Measurements from ENCODE around the gene NAPG.
A peak's percentile ranks its signal among the peaks of the same experiment; 100 is the strongest.
"Not testable (repeated sequence)": the region's sequence is repeated elsewhere in the genome, so short reads cannot be mapped to it uniquely, and the experiment has no call there.

Gene NAPG

DNA sequence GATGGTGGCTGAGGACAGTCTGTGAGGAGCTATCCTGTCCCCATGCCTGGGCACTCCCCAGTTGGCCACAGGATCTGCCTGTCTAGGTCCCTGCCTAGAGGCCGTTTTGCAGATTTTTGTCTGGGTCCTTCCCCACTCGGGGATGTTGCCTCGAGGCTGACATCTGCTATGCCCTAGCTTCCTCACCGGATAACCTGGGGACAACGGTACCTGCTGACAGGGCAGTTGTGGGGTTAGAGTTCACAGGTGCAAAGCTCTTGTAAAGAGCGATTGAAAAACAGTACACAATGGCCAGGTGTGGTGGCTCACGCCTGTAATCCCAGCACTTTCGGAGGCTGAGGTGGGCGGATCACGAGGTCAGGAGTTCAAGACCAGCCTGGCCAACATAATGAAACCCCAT lies 30.4 kb downstream of the NAPG start:
- DNase-seq, result not testable (repeated sequence)

GRCh38 chr18:10557085-10557677 lies 31.4 kb downstream of the NAPG start:
- no peak for DNase-seq

GRCh38 chr18:10558243-10558966 lies 32.6 kb downstream of the NAPG start:
- DNase-seq, result no peak

DNA sequence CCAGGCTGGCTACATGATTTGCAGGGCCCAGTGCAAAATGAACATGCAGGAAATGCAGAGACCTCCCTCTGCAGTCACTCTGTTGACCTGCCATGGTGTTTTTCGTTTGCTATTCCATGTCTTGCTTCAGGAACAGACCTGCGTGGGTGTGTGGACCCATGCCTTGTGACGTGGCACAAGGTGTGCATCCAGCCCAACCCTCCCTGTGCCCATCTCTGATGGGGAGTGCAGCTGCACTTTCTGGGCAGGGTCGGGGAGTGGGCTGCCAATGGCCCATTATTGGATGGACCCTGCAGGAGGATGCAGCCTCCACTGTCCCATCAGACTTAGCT lies 33.1 kb downstream of the NAPG start:
- no peak for DNase-seq

DNA sequence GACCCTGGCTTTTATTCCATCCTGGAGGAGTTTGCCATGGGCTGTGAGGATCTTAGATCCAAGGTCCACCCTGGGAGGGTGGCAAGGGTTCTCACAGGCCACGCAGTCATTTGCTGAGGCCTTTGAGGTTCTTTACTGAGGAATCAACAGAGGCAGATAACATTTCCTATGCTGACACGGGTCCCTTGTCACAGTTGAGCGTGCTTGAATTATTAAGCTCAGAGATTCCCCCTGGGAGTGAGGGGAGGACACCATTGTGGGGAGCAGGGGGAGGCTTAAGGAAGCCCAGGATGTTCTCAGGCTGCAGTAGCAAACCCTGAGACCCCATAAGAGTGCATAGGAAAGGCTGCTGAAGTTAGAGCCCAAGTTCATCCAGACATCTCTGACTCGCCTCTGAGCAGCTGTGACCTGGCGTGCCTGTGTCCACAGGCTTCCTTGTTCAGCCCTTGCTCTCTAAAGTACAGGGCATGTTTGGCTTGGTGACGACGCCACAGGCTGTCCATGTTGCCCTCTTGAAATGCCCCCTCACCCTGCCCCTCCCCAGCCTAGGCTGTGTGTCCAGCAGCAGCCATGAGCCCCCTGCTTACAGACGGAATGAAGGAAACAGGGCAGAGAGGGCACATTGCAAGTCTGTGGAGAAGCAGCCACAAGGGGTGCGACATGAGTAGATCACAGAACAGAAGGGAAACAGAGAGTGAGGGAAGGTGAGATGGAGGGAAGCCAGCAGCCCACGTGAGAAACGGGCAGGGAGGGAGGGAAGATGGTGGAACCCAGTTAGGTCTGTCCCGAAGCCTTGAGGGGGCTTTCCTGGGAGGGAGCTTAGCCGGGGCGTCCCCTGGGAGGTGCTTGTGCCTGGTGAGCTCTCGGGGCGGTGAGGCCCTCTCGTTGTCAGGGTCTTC lies 34.0 kb downstream of the NAPG start:
- DNase-seq, result no peak

DNA sequence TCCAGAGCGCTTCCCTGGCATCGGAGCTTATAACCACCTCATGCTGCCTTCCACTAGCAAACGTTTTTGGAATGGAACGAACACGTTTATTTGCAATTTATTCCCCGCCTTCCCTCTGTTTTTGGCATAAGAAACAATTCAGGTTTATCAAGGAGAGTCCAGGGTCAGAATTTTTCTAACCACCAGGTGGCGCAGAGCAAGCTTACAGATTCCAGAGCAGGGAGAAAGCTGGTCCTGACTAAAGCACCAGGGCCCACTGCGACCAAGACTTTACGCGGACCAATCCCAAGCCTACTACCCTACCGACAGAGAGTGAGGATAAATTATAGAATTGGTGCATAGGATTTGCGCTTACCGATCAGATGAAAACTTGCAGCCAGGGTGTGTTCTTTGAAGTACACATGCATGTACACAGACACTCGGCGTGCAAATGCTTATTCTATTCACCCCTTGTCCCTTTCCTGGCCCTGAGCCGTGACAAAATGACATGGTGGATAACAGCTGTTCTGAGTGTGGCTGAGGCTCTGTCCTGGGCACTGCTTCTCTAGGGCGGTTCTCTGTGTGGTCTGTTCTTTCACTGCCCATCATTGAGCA lies 34.7 kb downstream of the NAPG start:
- DNase-seq, result peak; percentile 49

- DNase-seq, result no peak
Observed at GRCh38 chr18:10562773-10563160, 36.9 kb downstream of the NAPG start.

- no peak for DNase-seq
Observed at GRCh38 chr18:10563886-10564285, 38.1 kb downstream of the NAPG start.

DNA sequence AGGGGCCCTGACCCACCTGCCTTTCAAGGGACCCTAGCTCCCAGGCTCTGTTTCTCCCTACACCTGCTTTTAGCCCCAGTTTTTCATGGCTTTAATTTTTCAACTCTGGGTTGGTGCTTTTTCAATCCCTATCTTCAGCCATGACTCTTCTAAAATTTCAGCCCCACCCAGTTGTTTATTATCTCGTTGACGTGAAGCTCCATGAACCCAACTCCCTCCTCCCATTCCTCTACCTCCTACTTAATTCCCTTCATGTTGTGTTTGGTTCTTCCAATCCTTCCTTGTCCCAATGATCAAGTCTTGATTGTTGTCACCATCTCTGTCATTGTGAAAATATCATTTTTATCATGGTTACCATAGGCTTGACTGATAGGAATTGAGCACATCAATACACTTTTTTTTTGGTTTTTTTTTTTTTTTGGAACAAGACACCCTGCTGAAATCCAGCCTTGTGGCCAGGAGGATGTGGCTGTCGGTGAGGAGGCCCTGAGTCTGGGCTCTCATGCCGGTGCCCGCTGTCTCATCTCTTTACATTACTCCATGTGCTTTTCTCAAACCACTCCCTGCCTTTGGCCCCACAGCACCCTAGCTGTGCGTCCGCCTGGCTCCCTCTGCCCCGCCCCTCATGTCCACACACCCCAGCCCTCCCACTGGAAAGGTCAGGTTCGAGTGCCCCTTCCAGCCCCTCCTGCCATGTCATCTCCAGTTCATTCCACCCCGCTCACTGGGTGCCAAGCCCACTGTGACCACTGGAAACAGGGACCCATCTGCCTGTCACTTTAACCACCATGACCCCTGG lies 39.3 kb downstream of the NAPG start:
- no peak for DNase-seq

GRCh38 chr18:10565835-10566234 lies 40.0 kb downstream of the NAPG start:
- no peak for DNase-seq

- DNase-seq, result no peak
Observed at GRCh38 chr18:10566390-10566789, 40.6 kb downstream of the NAPG start.

- not testable (repeated sequence) for DNase-seq
Observed at GRCh38 chr18:10569941-10570340, 44.1 kb downstream of the NAPG start.

DNA sequence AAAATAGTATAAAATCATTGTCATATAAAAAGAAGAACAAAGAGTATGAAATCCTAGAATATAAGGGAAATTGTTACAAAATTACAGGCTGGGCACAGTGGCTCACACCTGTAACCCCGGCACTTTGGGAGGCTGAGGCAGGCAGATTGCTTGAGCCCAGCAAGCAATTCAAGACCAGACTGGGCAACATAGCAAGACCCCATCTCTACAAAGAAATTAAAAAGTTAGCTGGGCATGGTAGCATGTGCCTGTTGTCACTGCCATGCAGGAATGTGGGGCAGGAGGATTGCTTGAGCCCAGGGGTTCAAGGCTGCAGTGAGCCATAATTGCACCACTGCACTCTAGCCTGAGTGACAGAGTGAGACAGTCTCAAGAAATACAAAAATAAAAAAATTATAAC lies 44.8 kb downstream of the NAPG start:
- no peak for DNase-seq

DNA sequence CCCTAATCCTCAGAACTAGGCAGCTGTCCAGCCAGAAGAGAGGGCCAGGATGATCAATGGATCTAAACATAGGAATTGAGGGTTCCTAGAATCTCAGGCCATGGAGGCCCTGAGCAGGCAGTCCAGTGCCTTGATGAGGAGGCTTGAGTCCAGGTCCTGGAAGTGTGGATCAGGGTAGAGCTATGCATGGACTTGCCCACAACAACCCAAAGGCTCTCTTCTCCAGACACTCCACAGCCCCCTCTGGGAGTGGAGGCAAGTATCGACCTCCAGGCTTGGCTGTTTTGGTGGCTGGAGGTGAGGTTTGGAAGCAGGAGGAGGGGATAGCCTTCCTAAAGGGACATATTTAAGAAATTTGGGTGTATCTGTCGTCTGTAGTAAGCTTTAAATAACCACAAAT lies 45.7 kb downstream of the NAPG start:
- no peak for DNase-seq

DNA sequence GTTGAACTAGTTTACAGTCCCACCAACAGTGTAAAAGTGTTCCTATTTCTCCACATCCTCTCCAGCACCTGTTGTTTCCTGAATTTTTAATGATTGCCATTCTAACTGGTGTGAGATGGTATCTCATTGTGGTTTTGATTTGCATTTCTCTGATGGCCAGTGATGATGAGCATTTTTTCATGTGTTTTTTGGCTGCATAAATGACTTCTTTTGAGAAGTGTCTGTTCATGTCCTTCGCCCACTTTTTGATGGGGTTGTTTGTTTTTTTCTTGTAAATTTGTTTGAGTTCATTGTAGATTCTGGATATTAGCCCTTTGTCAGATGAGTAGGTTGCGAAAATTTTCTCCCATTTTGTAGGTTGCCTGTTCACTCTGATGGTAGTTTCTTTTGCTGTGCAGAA lies 47.4 kb downstream of the NAPG start:
- DNase-seq, result not testable (repeated sequence)

DNA sequence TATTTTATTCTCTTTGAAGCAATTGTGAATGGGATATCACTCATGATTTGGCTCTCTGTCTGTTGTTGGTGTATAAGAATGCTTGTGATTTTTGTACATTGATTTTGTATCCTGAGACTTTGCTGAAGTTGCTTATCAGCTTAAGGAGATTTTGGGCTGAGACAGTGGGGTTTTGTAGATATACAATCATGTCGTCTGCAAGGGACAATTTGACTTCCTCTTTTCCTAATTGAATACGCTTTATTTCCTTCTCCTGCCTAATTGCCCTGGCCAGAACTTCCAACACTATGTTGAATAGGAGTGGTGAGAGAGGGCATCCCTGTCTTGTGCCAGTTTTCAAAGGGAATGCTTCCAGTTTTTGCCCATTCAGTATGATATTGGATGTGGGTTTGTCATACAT lies 48.6 kb downstream of the NAPG start:
- DNase-seq, result not testable (repeated sequence)

DNA sequence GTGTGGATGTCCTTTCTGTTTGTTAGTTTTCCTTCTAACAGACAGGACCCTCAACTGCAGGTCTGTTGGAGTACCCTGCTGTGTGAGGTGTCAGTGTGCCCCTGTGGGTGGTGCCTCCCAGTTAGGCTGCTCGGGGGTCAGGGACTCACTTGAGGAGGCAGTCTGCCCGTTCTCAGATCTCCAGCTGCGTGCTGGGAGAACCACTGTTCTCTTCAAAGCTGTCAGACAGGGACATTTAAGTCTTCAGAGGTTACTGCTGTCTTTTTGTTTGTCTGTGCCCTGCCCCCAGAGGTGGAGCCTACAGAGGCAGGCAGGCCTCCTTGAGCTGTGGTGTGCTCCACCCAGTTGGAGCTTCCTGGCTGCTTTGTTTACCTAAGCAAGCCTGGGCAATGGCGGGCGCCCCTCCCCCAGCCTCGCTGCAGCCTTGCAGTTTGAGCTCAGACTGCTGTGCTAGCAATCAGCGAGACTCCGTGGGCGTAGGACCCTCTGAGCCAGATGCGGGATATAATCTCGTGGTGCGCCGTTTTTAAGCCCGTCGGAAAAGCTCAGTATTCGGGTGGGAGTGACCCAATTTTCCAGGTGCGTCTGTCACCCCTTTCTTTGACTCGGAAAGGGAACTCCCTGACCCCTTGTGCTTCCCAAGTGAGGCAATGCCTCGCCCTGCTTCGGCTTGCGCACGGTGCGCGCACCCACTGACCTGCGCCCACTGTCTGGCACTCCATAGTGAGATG lies 52.2 kb downstream of the NAPG start:
- DNase-seq, result not testable (repeated sequence)

GRCh38 chr18:10578573-10578899 lies 52.7 kb downstream of the NAPG start:
- not testable (repeated sequence) for DNase-seq

GRCh38 chr18:10579079-10579867 lies 53.4 kb downstream of the NAPG start:
- DNase-seq, result peak; percentile 33

GRCh38 chr18:10580215-10580614 lies 54.4 kb downstream of the NAPG start:
- no peak for DNase-seq

DNA sequence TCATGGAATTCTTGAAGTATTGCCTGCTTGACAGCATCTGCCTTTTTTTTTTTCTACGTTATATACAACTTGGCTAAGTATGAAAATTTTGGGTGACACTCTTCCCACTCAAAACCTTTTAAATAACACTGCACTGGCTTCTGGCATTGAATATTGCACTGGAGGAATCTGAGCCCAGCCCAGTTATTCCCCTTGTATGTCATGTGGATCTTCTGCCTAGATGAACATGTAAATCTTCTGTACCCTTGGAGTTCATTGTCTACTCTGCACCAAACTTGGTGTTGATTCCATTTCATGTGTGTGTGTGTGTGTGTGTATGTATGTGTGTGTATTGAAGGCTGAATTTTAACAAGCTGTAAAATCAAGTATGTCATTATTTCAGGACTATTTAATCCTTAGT lies 59.4 kb downstream of the NAPG start:
- no peak for DNase-seq
